HCT116 (cell line): ENCODE results near the gene DOCK3.

Source experiments
- EGR1 ChIP-seq: IDR thresholded peaks from 2 replicates; pipeline ENCODE4 v1.6.1; 2012; ENCODE audit warnings: low read depth
- ELF1 ChIP-seq: IDR thresholded peaks from 2 replicates; pipeline ENCODE4 v1.6.1; 2012; ENCODE audit warnings: low read depth, borderline replicate concordance
- EZH2 ChIP-seq: fragments of 200-600 bp; sonication (generic); IDR thresholded peaks from 2 replicates; pipeline ENCODE4 v1.6.1; 2017; ENCODE audit warnings: antibody characterized with exemption, mixed run types
- EZH2phosphoT487 ChIP-seq: fragments of 200-600 bp; IDR thresholded peaks from 2 replicates; pipeline ENCODE4 v1.6.1; 2018; ENCODE audit warnings: antibody characterized with exemption, borderline replicate concordance
- JUND ChIP-seq: IDR thresholded peaks from 2 replicates; pipeline ENCODE4 v1.6.1; 2012
- POLR2A ChIP-seq: IDR thresholded peaks from 2 replicates; pipeline ENCODE4 v1.7.0; 2011; ENCODE audit warnings: borderline replicate concordance; ENCODE audit not compliant: insufficient read depth, insufficient read length; ENCODE audit errors: extremely low read depth
- POLR2AphosphoS5 ChIP-seq: IDR thresholded peaks from 2 replicates; pipeline ENCODE4 v1.6.1; 2011; ENCODE audit warnings: mild to moderate bottlenecking, low read depth, low read length, moderate library complexity
- RAD21 ChIP-seq: IDR thresholded peaks from 2 replicates; pipeline ENCODE4 v1.6.1; 2012; ENCODE audit warnings: low read depth, mild to moderate bottlenecking
- SP1 ChIP-seq: IDR thresholded peaks from 2 replicates; pipeline ENCODE4 v1.6.1; 2012; ENCODE audit warnings: low read depth
- TCF7L2 ChIP-seq: IDR thresholded peaks from 2 replicates; pipeline ENCODE4 v1.7.0; 2011; ENCODE audit warnings: borderline replicate concordance, inconsistent platforms; ENCODE audit not compliant: insufficient read depth, insufficient read length; ENCODE audit errors: extremely low read depth
- ZNF274 ChIP-seq: fragments of 200-500 bp; sonication (Bioruptor generic); IDR thresholded peaks from 2 replicates; pipeline ENCODE4 v1.6.1; 2014; ENCODE audit warnings: mild to moderate bottlenecking, low read depth, low read length, inconsistent platforms
- TF ChIP-seq, protein P1 (sequence below), 3 experiments: fragments of 200-600 bp in 1 of 3; sonication (generic) in 1 of 3; IDR thresholded peaks in 2 of 3; conservative IDR thresholded peaks in 1 of 3; 2 replicates each; pipeline ENCODE4 v1.5.1; 2012 to 2017; ENCODE audit warnings: low read depth in 2 of 3, low read length in 2 of 3, antibody characterized with exemption in 1 of 3, borderline replicate concordance in 1 of 3, control low read depth in 1 of 3, mild to moderate bottlenecking in 1 of 3, mixed read lengths in 1 of 3, mixed run types in 1 of 3, moderate library complexity in 1 of 3; ENCODE audit not compliant: insufficient read depth in 1 of 3
- TF ChIP-seq, protein P2 (sequence below): IDR thresholded peaks from 2 replicates; pipeline ENCODE4 v1.6.1; 2012
- TF ChIP-seq, protein P3 (sequence below): IDR thresholded peaks from 2 replicates; pipeline ENCODE4 v1.6.1; 2011; ENCODE audit warnings: mild to moderate bottlenecking, low read length, moderate library complexity; ENCODE audit not compliant: insufficient replicate concordance; ENCODE audit errors: extremely low read depth

DNA sequence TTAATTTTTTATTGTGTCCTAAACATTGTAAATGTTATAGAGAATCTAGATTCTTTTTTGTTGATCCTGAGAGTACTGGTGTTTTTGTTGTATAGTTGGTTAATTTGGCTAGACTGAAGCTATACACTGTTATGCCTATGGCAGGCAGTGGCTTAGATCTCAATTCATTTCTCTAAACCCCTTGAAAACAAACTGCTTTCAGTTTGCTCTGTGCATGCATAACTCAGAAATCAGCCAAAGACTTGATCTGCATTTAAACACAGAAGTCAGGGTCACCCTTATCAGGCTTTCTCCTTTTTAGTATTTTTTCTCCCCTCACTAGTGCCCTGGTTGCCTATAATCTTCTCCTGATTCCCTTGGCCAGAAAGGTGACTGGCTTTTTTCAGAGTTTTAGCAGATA, 360.9 kb downstream of the DOCK3 start:
- TF ChIP-seq POLR2AphosphoS5 (no peak), JUND (no peak), POLR2A (no peak), ELF1 (no peak), RAD21 (no peak), ZNF274 (no peak), SP1 (no peak), TCF7L2 (no peak), EGR1 (no peak), EZH2phosphoT487 (no peak), EZH2 (no peak)
- TF ChIP-seq, protein P1, sequence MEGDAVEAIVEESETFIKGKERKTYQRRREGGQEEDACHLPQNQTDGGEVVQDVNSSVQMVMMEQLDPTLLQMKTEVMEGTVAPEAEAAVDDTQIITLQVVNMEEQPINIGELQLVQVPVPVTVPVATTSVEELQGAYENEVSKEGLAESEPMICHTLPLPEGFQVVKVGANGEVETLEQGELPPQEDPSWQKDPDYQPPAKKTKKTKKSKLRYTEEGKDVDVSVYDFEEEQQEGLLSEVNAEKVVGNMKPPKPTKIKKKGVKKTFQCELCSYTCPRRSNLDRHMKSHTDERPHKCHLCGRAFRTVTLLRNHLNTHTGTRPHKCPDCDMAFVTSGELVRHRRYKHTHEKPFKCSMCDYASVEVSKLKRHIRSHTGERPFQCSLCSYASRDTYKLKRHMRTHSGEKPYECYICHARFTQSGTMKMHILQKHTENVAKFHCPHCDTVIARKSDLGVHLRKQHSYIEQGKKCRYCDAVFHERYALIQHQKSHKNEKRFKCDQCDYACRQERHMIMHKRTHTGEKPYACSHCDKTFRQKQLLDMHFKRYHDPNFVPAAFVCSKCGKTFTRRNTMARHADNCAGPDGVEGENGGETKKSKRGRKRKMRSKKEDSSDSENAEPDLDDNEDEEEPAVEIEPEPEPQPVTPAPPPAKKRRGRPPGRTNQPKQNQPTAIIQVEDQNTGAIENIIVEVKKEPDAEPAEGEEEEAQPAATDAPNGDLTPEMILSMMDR (IDR thresholded peaks at IDR 0.05 in 2 of 3, conservative IDR thresholded peaks at IDR 0.05 in 1 of 3; ENCODE audit: borderline replicate concordance in 1 of 3, insufficient read depth in 1 of 3, low read depth in 2 of 3, low read length in 2 of 3), result no peak
- TF ChIP-seq, protein P2, sequence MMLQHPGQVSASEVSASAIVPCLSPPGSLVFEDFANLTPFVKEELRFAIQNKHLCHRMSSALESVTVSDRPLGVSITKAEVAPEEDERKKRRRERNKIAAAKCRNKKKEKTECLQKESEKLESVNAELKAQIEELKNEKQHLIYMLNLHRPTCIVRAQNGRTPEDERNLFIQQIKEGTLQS, result no peak
- TF ChIP-seq, protein P3, sequence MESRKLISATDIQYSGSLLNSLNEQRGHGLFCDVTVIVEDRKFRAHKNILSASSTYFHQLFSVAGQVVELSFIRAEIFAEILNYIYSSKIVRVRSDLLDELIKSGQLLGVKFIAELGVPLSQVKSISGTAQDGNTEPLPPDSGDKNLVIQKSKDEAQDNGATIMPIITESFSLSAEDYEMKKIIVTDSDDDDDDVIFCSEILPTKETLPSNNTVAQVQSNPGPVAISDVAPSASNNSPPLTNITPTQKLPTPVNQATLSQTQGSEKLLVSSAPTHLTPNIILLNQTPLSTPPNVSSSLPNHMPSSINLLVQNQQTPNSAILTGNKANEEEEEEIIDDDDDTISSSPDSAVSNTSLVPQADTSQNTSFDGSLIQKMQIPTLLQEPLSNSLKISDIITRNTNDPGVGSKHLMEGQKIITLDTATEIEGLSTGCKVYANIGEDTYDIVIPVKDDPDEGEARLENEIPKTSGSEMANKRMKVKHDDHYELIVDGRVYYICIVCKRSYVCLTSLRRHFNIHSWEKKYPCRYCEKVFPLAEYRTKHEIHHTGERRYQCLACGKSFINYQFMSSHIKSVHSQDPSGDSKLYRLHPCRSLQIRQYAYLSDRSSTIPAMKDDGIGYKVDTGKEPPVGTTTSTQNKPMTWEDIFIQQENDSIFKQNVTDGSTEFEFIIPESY, result no peak
